Tibial artery (tissue), 4 donors: Measurements from ENCODE around the gene SH3PXD2B.

Source experiments
- DNase-seq, 2 donors: peaks; one replicate each; pipeline ENCODE4 v3.0.0-alpha.2; 2019
- H3K27ac ChIP-seq, 2 donors: fragments of 200-600 bp; sonication (generic) in 1 of 2; 1 replicate in 1 of 2; 2 replicates in 1 of 2; pipeline ENCODE4 v1.5.1; 2018 to 2019; ENCODE audit warnings: mild to moderate bottlenecking in 1 of 2
- H3K27me3 ChIP-seq, 2 donors: fragments of 200-600 bp; sonication (generic) in 1 of 2; one replicate each; pipeline versions ENCODE4 v1.5.1 to v1.6.0; 2016 to 2019
- H3K36me3 ChIP-seq, 3 donors: fragments of 200-600 bp; sonication (generic) in 2 of 3; one replicate each; pipeline ENCODE4 v1.5.1; 2016 to 2019; ENCODE audit warnings: mild to moderate bottlenecking in 2 of 3
- H3K4me1 ChIP-seq, 4 donors: fragments of 200-600 bp; sonication (generic) in 2 of 4; 1 replicate in 3 of 4; 2 replicates in 1 of 4; pipeline ENCODE4 v1.5.1; 2016 to 2019
- H3K4me3 ChIP-seq, 2 donors: fragments of 200-600 bp; sonication (generic) in 1 of 2; 1 replicate in 1 of 2; 2 replicates in 1 of 2; pipeline ENCODE4 v1.5.1; 2018 to 2019; ENCODE audit warnings: mild to moderate bottlenecking in 2 of 2
- H3K9me3 ChIP-seq, 3 donors: fragments of 200-600 bp; sonication (generic) in 1 of 3; one replicate each; pipeline ENCODE4 v1.5.1; 2016 to 2019
- CTCF ChIP-seq, 2 experiments: fragments of 200-600 bp in 1 of 2; fragments of 450-650 bp in 1 of 2; IDR thresholded peaks; one replicate each; pipeline ENCODE4 v1.5.1; 2017 to 2019; ENCODE audit warnings: antibody characterized with exemption in 2 of 2, mild to moderate bottlenecking in 1 of 2, moderate library complexity in 1 of 2
- intact Hi-C: fragments of 100-400 bp; cut with DNase I; formaldehyde crosslinking; loops from one replicate; pipeline ENCODE4 v1.15.0; 2023; ENCODE audit warnings: low total_unique reads

The SH3PXD2B gene

GRCh38 chr5:172285226-172286143 is 168.8 kb downstream of the SH3PXD2B start:
- peak overlapping the region in 1 of 2 donors; percentile 93 for H3K27ac ChIP-seq
- no peak for TF ChIP-seq CTCF (IDR thresholded peaks at IDR 0.05)
- intact Hi-C loops = loop anchor here (5.0 to 10.0 kb wide), 2 partner anchors 178 to 281 kb away; partner anchors contain the start of gene FBXW11

GRCh38 chr5:172284611-172284980 is 169.7 kb downstream of the SH3PXD2B start:
- H3K27ac ChIP-seq = peak overlapping the region; percentile 93 to 96
- DNase-seq = no peak
- H3K36me3 ChIP-seq = no peaks in the 10 kb centered on the region
- H3K4me1 ChIP-seq = peaks cover 0 to 23% (median 15%) of the 10 kb centered on the region in 4 donors
- H3K4me3 ChIP-seq = peak overlapping the region; percentile 91 to 95
- TF ChIP-seq CTCF (IDR thresholded peaks at IDR 0.05) = no peak
- H3K27me3 ChIP-seq = no peaks in the 10 kb centered on the region
- intact Hi-C loops = loop anchor here (5.0 to 10.0 kb wide), 2 partner anchors 97 to 280 kb away; partner anchors contain the start of genes FBXW11 and STK10
- no peaks in the 10 kb centered on the region for H3K9me3 ChIP-seq

More at GRCh38 chr5:172285226-172286143, 168.8 kb downstream of the SH3PXD2B start:
- Histone ChIP-seq H3K27me3 (no peaks in the 10 kb centered on the region), H3K4me3 (peak overlapping the region in 1 of 2 donors; percentile 91), H3K36me3 (no peaks in the 10 kb centered on the region), H3K9me3 (no peaks in the 10 kb centered on the region), H3K4me1 (peaks cover 0 to 23% (median 14%) of the 10 kb centered on the region in 4 donors)
- no peak for DNase-seq

GRCh38 chr5:172283862-172284610 is 170.3 kb downstream of the SH3PXD2B start:
- intact Hi-C loops = loop anchor here (5.0 to 10.0 kb wide), 2 partner anchors 97 to 279 kb away; partner anchors contain the start of genes FBXW11 and STK10
- H3K36me3 ChIP-seq = no peaks in the 10 kb centered on the region
- peak overlapping the region; percentile 93 to 96 for H3K27ac ChIP-seq
- no peak for TF ChIP-seq CTCF (IDR thresholded peaks at IDR 0.05)
- H3K27me3 ChIP-seq = no peaks in the 10 kb centered on the region
- peaks cover 0 to 23% (median 15%) of the 10 kb centered on the region in 4 donors for H3K4me1 ChIP-seq
- peak overlapping the region; percentile 91 to 95 for H3K4me3 ChIP-seq
- H3K9me3 ChIP-seq = no peaks in the 10 kb centered on the region
- DNase-seq = peak; percentile 81 to 92

GRCh38 chr5:172283020-172283861 is 171.1 kb downstream of the SH3PXD2B start, which contains the start of gene UBTD2:
TSS of gene UBTD2 (minus strand) at chr5:172283764. CDS start at chr5:172283665, 99 bp downstream.
- Histone ChIP-seq H3K4me3 (peak within 1 kb of the TSS; percentile 91 to 95), H3K36me3 (no peaks in the 10 kb centered on the region), H3K9me3 (no peaks in the 10 kb centered on the region), H3K4me1 (peaks cover 0 to 23% (median 15%) of the 10 kb centered on the region in 4 donors), H3K27me3 (no peaks in the 10 kb centered on the region), H3K27ac (peak within 1 kb of the TSS; percentile 93 to 96)
- peak; percentile 78 to 92 for DNase-seq
- intact Hi-C loops = loop anchor here (5.0 to 10.0 kb wide), 2 partner anchors 96 to 278 kb away; partner anchors contain the start of genes FBXW11 and STK10
- TF ChIP-seq CTCF (IDR thresholded peaks at IDR 0.05) = peak; percentile 35 to 43
